Activated CD4-positive, alpha-beta memory T cell treated with anti-CD3 and anti-CD28 coated beads, Interleukin-2, amount 10 ng/mL, durations not matched to agents 7 days and 5 days (primary cell): Measurements from ENCODE around the gene STPG3. TPM values are rescaled to one million over a fixed set of nuclear protein-coding genes. Genes with fewer than 3 reads are reported as not detected.

Experiments used
- CTCF ChIA-PET: fragments of 350-600 bp; sonication (Branson Sonifier 250); formaldehyde crosslinking; loops from one replicate; lab custom pipeline; 2021; ENCODE audit warnings: antibody characterized with exemption, inconsistent platforms; lab: Charles Lee
- POLR2A ChIA-PET: fragments of 350-600 bp; sonication (Branson Sonifier 250); formaldehyde crosslinking; loops from one replicate; lab custom pipeline; 2021; ENCODE audit warnings: antibody characterized with exemption; lab: Charles Lee
- DNase-seq: peaks from one replicate; pipeline ENCODE4 v3.0.0-alpha.2; 2020
- H3K27ac Mint-ChIP-seq: one replicate; pipeline ENCODE4 v1.8.0; 2021; ENCODE audit warnings: mild to moderate bottlenecking, mixed read lengths
- H3K27me3 Mint-ChIP-seq: one replicate; pipeline ENCODE4 v1.8.0; 2021; ENCODE audit warnings: mixed read lengths
- H3K36me3 Mint-ChIP-seq: one replicate; pipeline ENCODE4 v1.8.0; 2021; ENCODE audit warnings: low read depth, mixed read lengths
- H3K4me1 Mint-ChIP-seq: one replicate; pipeline ENCODE4 v1.8.0; 2021; ENCODE audit warnings: mixed read lengths
- H3K4me3 Mint-ChIP-seq: one replicate; pipeline ENCODE4 v1.8.0; 2021; ENCODE audit warnings: mild to moderate bottlenecking, mixed read lengths
- H3K9me3 Mint-ChIP-seq: one replicate; pipeline ENCODE4 v1.8.0; 2021; ENCODE audit warnings: mixed read lengths
- total RNA-seq, 2 experiments: library from RNA; stranded (reverse); gene quantifications; one replicate each; pipeline ENCODE4 v1.2.3, GENCODE V29; 2021

Gene STPG3
- total RNA-seq, 2 experiments from 2014 or later, result not detected

DNA sequence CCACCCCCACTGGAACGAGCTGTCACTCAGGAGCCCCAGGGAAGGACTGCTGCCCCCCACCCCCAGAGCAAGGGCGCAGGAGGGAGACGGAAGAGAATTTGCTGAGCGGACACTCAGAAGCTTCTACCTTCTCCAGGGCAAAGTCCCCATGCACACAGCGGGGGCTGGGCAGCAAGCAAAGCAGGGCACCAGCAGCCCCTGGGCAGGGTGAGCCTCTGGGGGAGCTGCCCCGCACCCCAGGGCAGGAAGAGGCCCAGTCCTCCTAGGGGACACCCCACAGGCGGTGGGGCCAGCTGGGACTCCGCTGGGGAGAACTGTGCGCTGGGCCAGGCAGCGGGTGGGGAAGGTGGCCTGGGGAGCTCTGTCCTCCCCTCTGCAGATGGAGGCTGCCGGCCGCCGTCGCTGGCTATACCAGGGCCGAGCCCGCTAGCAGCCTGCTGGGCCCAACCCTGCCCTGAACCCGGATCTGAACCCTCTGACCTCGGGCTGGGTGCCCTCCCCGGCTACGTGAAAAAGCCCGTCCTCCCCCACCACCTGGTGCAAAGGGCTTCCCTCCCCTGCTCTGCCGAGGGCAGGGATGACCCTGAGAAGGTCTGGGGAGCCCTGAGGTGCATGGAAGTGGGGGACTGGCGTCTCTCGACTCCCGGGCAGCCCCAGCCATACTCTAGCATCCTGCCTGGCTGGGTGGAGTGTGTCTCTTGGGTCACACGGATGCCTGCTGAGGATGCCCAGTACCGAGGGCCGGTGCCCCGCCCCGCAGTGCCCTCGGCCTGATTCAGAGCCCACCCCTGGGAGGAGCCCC is 21.0 kb upstream of the STPG3 start:
- H3K4me3 Mint-ChIP-seq, result no peak overlapping the region
- peaks cover 12% of the 10 kb centered on the region for H3K4me1 Mint-ChIP-seq
- H3K27ac Mint-ChIP-seq, result no peak overlapping the region
- H3K36me3 Mint-ChIP-seq, result no peaks in the 10 kb centered on the region
- no peak for DNase-seq
- ChIA-PET CTCF (interaction anchor here (1.0 kb wide), 1 partner anchor 102 kb away, joined by 3 read pairs; no protein-coding TSS in a partner anchor), POLR2A (interaction anchor here (1.0 to 3.2 kb wide), 4 partner anchors 10 to 25 kb away, joined by 3 to 16 read pairs (median 4); partner anchors contain the start of genes NDOR1, TMEM203 and TUBB4B)
- H3K27me3 Mint-ChIP-seq, result no peaks in the 10 kb centered on the region
- no peaks in the 10 kb centered on the region for H3K9me3 Mint-ChIP-seq

- H3K4me3 Mint-ChIP-seq, result no peak within 1 kb of the TSS
- H3K27me3 Mint-ChIP-seq, result no peaks in the 10 kb centered on the region
- ChIA-PET POLR2A (interaction anchor here (1.3 to 3.2 kb wide), 3 partner anchors 10 to 24 kb away, joined by 3 to 16 read pairs (median 4); partner anchors contain the start of gene TUBB4B), CTCF (no interaction called here)
- DNase-seq, result no peak
- no peaks in the 10 kb centered on the region for H3K9me3 Mint-ChIP-seq
- no peaks in the 10 kb centered on the region for H3K36me3 Mint-ChIP-seq
- H3K4me1 Mint-ChIP-seq, result peaks cover 7% of the 10 kb centered on the region
- H3K27ac Mint-ChIP-seq, result no peak within 1 kb of the TSS
Measured at GRCh38 chr9:137230705-137231371, 20.2 kb upstream of the STPG3 start, which contains the start of gene SLC34A3. Gene SLC34A3, plus strand, starts transcription at chr9:137230901. Its CDS starts 802 bp downstream, at chr9:137231703.

DNA sequence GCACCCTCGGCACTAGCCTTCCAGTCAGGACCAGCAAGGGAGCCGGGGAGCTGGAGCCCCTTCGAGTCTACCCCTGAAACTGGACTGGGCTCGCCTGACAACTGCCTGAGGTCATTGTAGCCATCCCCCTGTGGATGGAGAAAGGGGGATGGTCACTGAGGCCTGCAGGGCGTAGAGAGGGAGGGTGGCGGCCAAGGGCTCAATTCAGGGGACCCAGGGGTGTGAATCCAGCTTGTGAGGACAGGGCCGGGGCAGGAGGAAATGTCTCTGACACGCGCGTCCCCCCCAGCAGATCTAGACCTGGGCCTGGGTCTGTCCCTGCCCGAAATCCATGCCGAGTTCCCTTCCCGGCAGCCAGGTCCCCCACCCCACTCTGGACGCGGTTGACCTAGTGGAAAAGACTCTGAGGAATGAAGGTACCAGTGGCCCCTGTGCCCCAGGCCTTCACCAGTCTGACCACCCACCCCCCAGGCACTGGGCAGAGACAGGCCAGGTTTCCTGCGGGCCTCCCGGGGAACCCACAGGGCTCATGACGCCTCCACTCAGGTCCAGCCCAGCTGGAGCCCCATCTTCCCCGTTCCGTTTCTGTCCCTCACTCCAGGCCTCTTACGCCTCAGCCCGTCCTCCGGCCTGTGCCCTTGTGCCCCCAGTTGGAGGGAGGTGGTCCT is 19.6 kb upstream of the STPG3 start:
- Mint-ChIP-seq H3K27ac (no peak overlapping the region), H3K27me3 (no peaks in the 10 kb centered on the region), H3K4me3 (no peak overlapping the region), H3K9me3 (no peaks in the 10 kb centered on the region), H3K36me3 (no peaks in the 10 kb centered on the region), H3K4me1 (peaks cover 6% of the 10 kb centered on the region)
- no peak for DNase-seq
- CTCF ChIA-PET, result no interaction called here
- POLR2A ChIA-PET, result interaction anchor here (3.2 kb wide), 1 partner anchor 9 kb away, joined by 16 read pairs; the partner anchor contains the start of gene TUBB4B

GRCh38 chr9:137232101-137232500 is 19.0 kb upstream of the STPG3 start:
- H3K9me3 Mint-ChIP-seq, result no peaks in the 10 kb centered on the region
- no peak for DNase-seq
- CTCF ChIA-PET, result no interaction called here
- H3K4me1 Mint-ChIP-seq, result peaks cover 7% of the 10 kb centered on the region
- no peak overlapping the region for H3K27ac Mint-ChIP-seq
- POLR2A ChIA-PET, result interaction anchor here (3.2 kb wide), 1 partner anchor 8 kb away, joined by 16 read pairs; the partner anchor contains the start of gene TUBB4B
- H3K27me3 Mint-ChIP-seq, result no peaks in the 10 kb centered on the region
- H3K4me3 Mint-ChIP-seq, result no peak overlapping the region
- H3K36me3 Mint-ChIP-seq, result no peaks in the 10 kb centered on the region

DNA sequence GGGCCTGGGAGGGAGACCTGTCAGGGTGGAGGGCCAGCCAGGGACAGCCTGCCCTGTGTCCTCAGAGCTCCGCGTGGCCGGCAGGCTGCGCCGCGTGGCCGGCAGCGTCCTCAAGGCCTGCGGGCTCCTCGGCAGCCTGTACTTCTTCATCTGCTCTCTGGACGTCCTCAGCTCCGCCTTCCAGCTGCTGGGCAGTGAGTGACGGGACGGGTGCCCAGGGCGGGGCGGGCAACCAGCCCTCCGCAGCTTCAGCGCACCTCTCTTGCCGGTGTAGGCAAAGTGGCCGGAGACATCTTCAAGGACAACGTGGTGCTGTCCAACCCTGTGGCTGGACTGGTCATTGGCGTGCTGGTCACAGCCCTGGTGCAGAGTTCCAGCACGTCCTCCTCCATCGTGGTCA is 18.6 kb upstream of the STPG3 start:
- Mint-ChIP-seq H3K4me3 (no peak overlapping the region), H3K27me3 (no peaks in the 10 kb centered on the region), H3K36me3 (no peaks in the 10 kb centered on the region), H3K27ac (no peak overlapping the region), H3K9me3 (no peaks in the 10 kb centered on the region), H3K4me1 (peaks cover 7% of the 10 kb centered on the region)
- CTCF ChIA-PET, result no interaction called here
- no peak for DNase-seq
- POLR2A ChIA-PET, result no interaction called here

GRCh38 chr9:137233143-137233980 is 17.7 kb upstream of the STPG3 start:
- H3K4me1 Mint-ChIP-seq, result peaks cover 10% of the 10 kb centered on the region
- no peaks in the 10 kb centered on the region for H3K36me3 Mint-ChIP-seq
- DNase-seq, result no peak
- no peak overlapping the region for H3K4me3 Mint-ChIP-seq
- H3K27ac Mint-ChIP-seq, result no peak overlapping the region
- ChIA-PET CTCF (no interaction called here), POLR2A (interaction anchor here (0.7 kb wide), 1 partner anchor 46 kb away, joined by 3 read pairs; no protein-coding TSS in a partner anchor)
- no peaks in the 10 kb centered on the region for H3K9me3 Mint-ChIP-seq
- no peaks in the 10 kb centered on the region for H3K27me3 Mint-ChIP-seq

GRCh38 chr9:137234055-137234697 is 16.9 kb upstream of the STPG3 start:
- Mint-ChIP-seq H3K27ac (no peak overlapping the region), H3K36me3 (no peaks in the 10 kb centered on the region), H3K27me3 (no peaks in the 10 kb centered on the region), H3K4me1 (peaks cover 18% of the 10 kb centered on the region), H3K9me3 (no peaks in the 10 kb centered on the region), H3K4me3 (no peak overlapping the region)
- no peak for DNase-seq
- ChIA-PET CTCF (no interaction called here), POLR2A (interaction anchor here (0.7 kb wide), 1 partner anchor 46 kb away, joined by 3 read pairs; no protein-coding TSS in a partner anchor)

GRCh38 chr9:137234758-137235423 is 16.2 kb upstream of the STPG3 start:
- Mint-ChIP-seq H3K9me3 (no peaks in the 10 kb centered on the region), H3K4me1 (peaks cover 23% of the 10 kb centered on the region), H3K27me3 (no peaks in the 10 kb centered on the region), H3K27ac (no peak overlapping the region), H3K36me3 (no peaks in the 10 kb centered on the region), H3K4me3 (no peak overlapping the region)
- CTCF ChIA-PET, result no interaction called here
- POLR2A ChIA-PET, result interaction anchor here (0.7 kb wide), 1 partner anchor 46 kb away, joined by 3 read pairs; the partner anchor contains the start of genes ANAPC2 and SSNA1
- no peak for DNase-seq

GRCh38 chr9:137235424-137236237 is 15.5 kb upstream of the STPG3 start:
- H3K4me3 Mint-ChIP-seq, result no peak overlapping the region
- ChIA-PET CTCF (interaction anchor here (1.0 to 2.2 kb wide), 14 partner anchors 9 to 507 kb away, joined by 3 to 21 read pairs (median 6); partner anchors contain the start of genes MAN1B1, NELFB, NPDC1 and RNF224), POLR2A (interaction anchor here (0.7 to 10.4 kb wide), 8 partner anchors 12 to 149 kb away, joined by 3 to 251 read pairs (median 5); partner anchors contain the start of genes ANAPC2, MAN1B1, NELFB and SSNA1)
- no peaks in the 10 kb centered on the region for H3K36me3 Mint-ChIP-seq
- no peak overlapping the region for H3K27ac Mint-ChIP-seq
- DNase-seq, result no peak
- H3K4me1 Mint-ChIP-seq, result peaks cover 23% of the 10 kb centered on the region
- no peaks in the 10 kb centered on the region for H3K27me3 Mint-ChIP-seq
- no peaks in the 10 kb centered on the region for H3K9me3 Mint-ChIP-seq

DNA sequence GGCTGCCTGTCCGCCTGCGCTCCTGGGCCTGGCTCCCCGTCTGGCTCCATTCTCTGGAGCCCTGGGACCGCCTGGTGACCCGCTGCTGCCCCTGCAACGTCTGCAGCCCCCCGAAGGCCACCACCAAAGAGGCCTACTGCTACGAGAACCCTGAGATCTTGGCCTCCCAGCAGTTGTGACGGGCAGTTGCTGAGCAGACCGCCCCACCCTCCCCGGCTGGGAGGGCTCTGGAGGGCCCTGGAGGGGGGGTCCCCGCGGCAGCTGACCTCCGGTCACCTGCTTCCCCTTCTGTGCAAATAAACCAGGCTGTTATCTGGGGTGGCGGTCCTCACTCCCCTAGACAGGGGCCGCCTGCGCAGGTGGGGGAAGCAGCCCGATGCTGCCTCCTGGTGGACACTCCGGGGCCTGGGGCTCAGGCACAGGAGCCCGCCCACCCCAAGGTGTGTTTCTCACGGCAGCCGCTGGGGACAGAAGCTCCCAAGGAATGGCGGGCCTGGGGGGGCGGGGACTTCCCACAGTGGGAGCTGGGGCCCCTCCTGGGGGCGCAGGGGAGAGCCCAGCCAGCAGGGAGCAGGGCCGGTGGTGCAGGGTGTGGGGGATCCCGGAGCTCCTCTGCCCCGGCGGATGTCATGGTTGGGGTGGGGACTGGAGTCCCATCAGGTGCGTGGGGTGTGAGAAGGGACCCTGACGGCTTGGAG is 14.7 kb upstream of the STPG3 start:
- Mint-ChIP-seq H3K9me3 (no peaks in the 10 kb centered on the region), H3K27ac (no peak overlapping the region), H3K27me3 (no peaks in the 10 kb centered on the region), H3K4me1 (peaks cover 25% of the 10 kb centered on the region), H3K36me3 (peaks cover 4% of the 10 kb centered on the region), H3K4me3 (no peak overlapping the region)
- ChIA-PET CTCF (interaction anchor here (0.5 to 2.2 kb wide), 38 partner anchors 10 to 756 kb away, joined by 3 to 21 read pairs (median 4); partner anchors contain the start of genes ABCA2, AJM1, CYSRT1 and EHMT1), POLR2A (interaction anchor here (0.8 to 10.4 kb wide), 11 partner anchors 11 to 206 kb away, joined by 3 to 251 read pairs (median 5); partner anchors contain the start of genes CYSRT1, MAN1B1, NELFB and STPG3)
- DNase-seq, result peak; percentile 91
